Muscle of leg (tissue), 11 donors: ENCODE results near the gene TULP4. TPM values are rescaled to one million over a fixed set of nuclear protein-coding genes. Genes with fewer than 3 reads are reported as not detected.

Source experiments
- DNase-seq: peaks from one replicate; pipeline ENCODE4 v3.0.0; 2013
- H3K27ac ChIP-seq: one replicate; pipeline ENCODE4 v1.5.1; 2013; ENCODE audit warnings: mild to moderate bottlenecking, low read length, control low read depth
- H3K27me3 ChIP-seq: one replicate; pipeline ENCODE4 v1.6.1; 2013; ENCODE audit warnings: low read length; ENCODE audit not compliant: control insufficient read depth, insufficient read depth
- H3K36me3 ChIP-seq: one replicate; pipeline ENCODE4 v1.6.1; 2013; ENCODE audit warnings: low read length; ENCODE audit not compliant: control insufficient read depth, insufficient read depth
- H3K4me1 ChIP-seq: one replicate; pipeline ENCODE4 v1.6.1; 2013; ENCODE audit warnings: low read length; ENCODE audit not compliant: control insufficient read depth, insufficient read depth
- H3K4me3 ChIP-seq: one replicate; pipeline ENCODE4 v1.5.1; 2013; ENCODE audit warnings: low read length, control low read depth
- H3K9me3 ChIP-seq: replicated peaks from 2 replicates; pipeline ENCODE4 v1.6.1; 2013; ENCODE audit warnings: low read depth, low read length; ENCODE audit not compliant: control insufficient read depth
- WGBS: methylation state at CpG from one replicate; pipeline ENCODE4 v1.1.5; 2013; ENCODE audit warnings: missing lambda C conversion rate; ENCODE audit not compliant: insufficient coverage; 5-methylcytosine and 5-hydroxymethylcytosine counted together
- polyA plus RNA-seq, 8 donors: library from polyadenylated mRNA; unstranded; fragments of 120-200 nt; gene quantifications; one replicate each; pipeline versions ENCODE4 v1.2.1 to v1.2.3, GENCODE V29; 2013; ENCODE audit warnings: inconsistent platforms in 1 of 8, low replicate concordance in 1 of 8; ENCODE audit not compliant: insufficient read length in 8 of 8, insufficient read depth in 1 of 8
- total RNA-seq: library from RNA; stranded (reverse); fragments of 120-200 nt; gene quantifications from one replicate; pipeline ENCODE4 v1.2.4, GENCODE V29; 2013

Gene TULP4
- total and polyA plus RNA-seq, 9 donors, result 11.2 to 176 (median 17.8) TPM

DNA sequence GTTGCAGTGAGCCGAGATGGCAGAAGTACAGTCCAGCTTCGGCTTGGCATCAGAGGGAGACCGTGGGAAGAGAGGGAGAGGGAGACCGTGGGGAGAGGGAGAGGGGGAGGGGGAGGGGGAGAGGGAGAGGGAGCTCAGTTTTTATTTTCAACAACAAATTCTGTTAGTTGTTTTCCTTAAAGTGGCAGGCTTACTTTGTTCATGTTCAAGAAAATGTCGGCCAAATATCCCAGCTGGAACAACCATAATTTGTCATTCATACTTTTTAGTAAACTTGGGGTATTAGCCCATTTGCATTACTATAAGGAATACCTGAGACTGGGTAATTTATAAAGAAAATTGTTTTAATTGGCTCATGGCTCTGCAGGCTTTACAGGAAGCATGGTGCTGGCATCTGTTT, 2.5 kb upstream of the TULP4 start:
- H3K4me1 ChIP-seq, result peaks cover 12% of the 10 kb centered on the region
- H3K27me3 ChIP-seq, result no peaks in the 10 kb centered on the region
- no peak for DNase-seq
- no CpG with 5 or more reads among the region's 5 CpGs for WGBS
- H3K36me3 ChIP-seq, result peaks cover 9% of the 10 kb centered on the region
- H3K4me3 ChIP-seq, result no peak overlapping the region
- H3K9me3 ChIP-seq, result no peaks in the 10 kb centered on the region
- no peak overlapping the region for H3K27ac ChIP-seq

DNA sequence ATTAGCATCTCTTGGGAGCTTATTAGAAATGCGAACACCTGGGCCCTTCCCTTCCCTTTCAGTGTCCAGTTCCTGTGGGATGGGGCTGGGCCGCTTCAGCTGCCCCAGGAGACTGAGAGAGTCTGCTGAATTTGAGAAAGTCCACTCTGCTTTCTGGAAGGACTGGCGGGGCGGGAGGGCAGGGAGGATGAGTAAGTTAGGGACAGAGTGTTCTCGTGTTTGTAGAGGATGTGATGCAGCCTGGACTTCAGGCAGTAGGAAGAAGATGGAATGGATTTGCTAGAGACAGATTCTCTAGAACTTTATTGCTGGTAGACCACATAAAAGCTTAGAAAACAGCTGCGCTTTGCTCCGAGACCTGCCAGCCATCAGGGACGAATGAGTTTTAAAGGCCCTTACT, 1.1 kb upstream of the TULP4 start:
- Histone ChIP-seq H3K36me3 (peaks cover 16% of the 10 kb centered on the region), H3K4me3 (no peak overlapping the region), H3K27me3 (no peaks in the 10 kb centered on the region), H3K4me1 (peaks cover 12% of the 10 kb centered on the region), H3K9me3 (peaks cover 4% of the 10 kb centered on the region), H3K27ac (peak overlapping the region; percentile 42)
- peak; percentile 13 for DNase-seq
- 24% methylated on average over 3 of the region's 8 CpGs for WGBS

GRCh38 chr6:158311626-158312025, 639 bp upstream of the TULP4 start:
- 32% methylated on average over 3 of the region's 4 CpGs for WGBS
- Histone ChIP-seq H3K9me3 (peaks cover 6% of the 10 kb centered on the region), H3K4me3 (no peak overlapping the region), H3K36me3 (peaks cover 19% of the 10 kb centered on the region), H3K27me3 (no peaks in the 10 kb centered on the region), H3K27ac (peak overlapping the region; percentile 42), H3K4me1 (peaks cover 12% of the 10 kb centered on the region)
- DNase-seq, result peak; percentile 26

- 64% methylated on average over 6 of the region's 11 CpGs for WGBS
- DNase-seq, result peak; percentile 35
- H3K27ac ChIP-seq, result peak overlapping the region; percentile 8
- H3K4me3 ChIP-seq, result no peak overlapping the region
- H3K9me3 ChIP-seq, result peaks cover 9% of the 10 kb centered on the region
- peaks cover 22% of the 10 kb centered on the region for H3K36me3 ChIP-seq
- no peaks in the 10 kb centered on the region for H3K27me3 ChIP-seq
- peaks cover 12% of the 10 kb centered on the region for H3K4me1 ChIP-seq
Observed at GRCh38 chr6:158312672-158313397, 570 bp downstream of the TULP4 start.

- H3K36me3 ChIP-seq, result peaks cover 22% of the 10 kb centered on the region
- peak; percentile 20 for DNase-seq
- peaks cover 9% of the 10 kb centered on the region for H3K9me3 ChIP-seq
- WGBS, result 83% methylated on average over 7 of the region's 9 CpGs
- H3K27ac ChIP-seq, result no peak overlapping the region
- H3K4me3 ChIP-seq, result no peak overlapping the region
- no peaks in the 10 kb centered on the region for H3K27me3 ChIP-seq
- peaks cover 12% of the 10 kb centered on the region for H3K4me1 ChIP-seq
Observed at GRCh38 chr6:158313989-158314388, 1.7 kb downstream of the TULP4 start.

- H3K9me3 ChIP-seq, result peaks cover 9% of the 10 kb centered on the region
- no CpG with 5 or more reads among the region's 3 CpGs for WGBS
- no peak overlapping the region for H3K4me3 ChIP-seq
- DNase-seq, result no peak
- H3K27me3 ChIP-seq, result no peaks in the 10 kb centered on the region
- H3K36me3 ChIP-seq, result peaks cover 22% of the 10 kb centered on the region
- H3K27ac ChIP-seq, result no peak overlapping the region
- H3K4me1 ChIP-seq, result peaks cover 12% of the 10 kb centered on the region
Observed at GRCh38 chr6:158314737-158315136, 2.5 kb downstream of the TULP4 start.

GRCh38 chr6:158316022-158316421, 3.8 kb downstream of the TULP4 start:
- Histone ChIP-seq H3K4me3 (no peak overlapping the region), H3K4me1 (peaks cover 11% of the 10 kb centered on the region), H3K27me3 (no peaks in the 10 kb centered on the region), H3K36me3 (peaks cover 25% of the 10 kb centered on the region), H3K9me3 (peaks cover 9% of the 10 kb centered on the region), H3K27ac (no peak overlapping the region)
- WGBS, result no CpG with 5 or more reads among the region's 3 CpGs
- DNase-seq, result no peak

GRCh38 chr6:158321960-158322359, 9.7 kb downstream of the TULP4 start:
- no peaks in the 10 kb centered on the region for H3K27me3 ChIP-seq
- DNase-seq, result peak; percentile 65

DNA sequence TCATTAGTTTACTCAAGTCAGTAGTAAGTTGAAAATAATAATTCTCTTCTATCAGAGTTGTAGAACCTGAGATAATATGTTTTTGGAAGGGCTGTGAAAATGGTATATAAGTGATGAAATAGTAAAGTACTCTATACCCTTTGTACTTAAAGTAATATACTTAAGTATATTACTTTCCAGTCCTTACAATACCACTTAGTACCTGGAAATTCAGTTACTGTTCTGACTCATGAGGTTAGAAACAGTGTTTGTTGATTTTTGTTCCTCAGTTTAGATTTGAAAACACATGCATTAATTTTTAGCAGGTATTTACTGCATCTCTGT, 10.1 kb downstream of the TULP4 start:
- no peaks in the 10 kb centered on the region for H3K4me1 ChIP-seq
- H3K9me3 ChIP-seq, result no peaks in the 10 kb centered on the region
- no peak for DNase-seq
- peaks cover 3% of the 10 kb centered on the region for H3K36me3 ChIP-seq
- H3K27ac ChIP-seq, result no peak overlapping the region
- no peaks in the 10 kb centered on the region for H3K27me3 ChIP-seq
- H3K4me3 ChIP-seq, result no peak overlapping the region

More at GRCh38 chr6:158321960-158322359, 9.7 kb downstream of the TULP4 start:
- H3K4me1 ChIP-seq, result no peaks in the 10 kb centered on the region
- H3K4me3 ChIP-seq, result no peak overlapping the region
- no peaks in the 10 kb centered on the region for H3K9me3 ChIP-seq
- H3K27ac ChIP-seq, result no peak overlapping the region
- peaks cover 3% of the 10 kb centered on the region for H3K36me3 ChIP-seq

- 85% methylated on average over 5 of the region's 11 CpGs for WGBS
Observed at GRCh38 chr6:158322724-158323560, 10.7 kb downstream of the TULP4 start.

More at GRCh38 chr6:158322724-158323560, 10.7 kb downstream of the TULP4 start:
- Histone ChIP-seq H3K4me1 (no peaks in the 10 kb centered on the region), H3K4me3 (no peak overlapping the region), H3K9me3 (no peaks in the 10 kb centered on the region), H3K27me3 (no peaks in the 10 kb centered on the region), H3K27ac (no peak overlapping the region), H3K36me3 (peaks cover 3% of the 10 kb centered on the region)
- no peak for DNase-seq
